T-helper 1 cell treated with Interleukin-12 subunit alpha and Interleukin-12 subunit beta and Interleukin-4 antibody, amounts not matched to agents 30 ng/mL and 1 ng/mL, for 36 hours (primary cell): ENCODE measurements around the gene DDOST. TPM values are rescaled to one million over a fixed set of nuclear protein-coding genes. Genes with fewer than 3 reads are reported as not detected.

Source experiments
- intact Hi-C: fragments of 100-400 bp; cut with micrococcal nuclease; formaldehyde crosslinking; loops from one replicate; pipeline ENCODE4 v1.15.1; 2024
- total RNA-seq: library from RNA; stranded (reverse); gene quantifications from 2 replicates; pipeline ENCODE4 v1.2.3, GENCODE V29; 2022

DDOST gene
- total RNA-seq: 181 and 196 TPM in 2 replicates

- intact Hi-C loops: loop anchor here (1.0 to 5.0 kb wide), 9 partner anchors 27 to 1791 kb away; partner anchors contain the start of genes CAPZB, EIF4G3, HP1BP3 and OTUD3
Observed at GRCh38 chr1:20661207-20662109, at the start of gene DDOST. TSS of gene DDOST (minus strand) at chr1:20661369. CDS start at chr1:20661350, 19 bp downstream.

- intact Hi-C loops: no loop called here
Observed at GRCh38 chr1:20710469-20711284, 49.5 kb upstream of the DDOST start.

- intact Hi-C loops: no loop called here
Observed at GRCh38 chr1:20709868-20710267, 48.7 kb upstream of the DDOST start.

GRCh38 chr1:20708891-20709290, 47.7 kb upstream of the DDOST start:
- intact Hi-C loops: no loop called here

GRCh38 chr1:20708057-20708456, 46.9 kb upstream of the DDOST start:
- intact Hi-C loops: no loop called here

- intact Hi-C loops: no loop called here
Observed at GRCh38 chr1:20706841-20707240, 45.7 kb upstream of the DDOST start.

GRCh38 chr1:20705203-20705755, 44.1 kb upstream of the DDOST start:
- intact Hi-C loops: no loop called here

- intact Hi-C loops: no loop called here
Observed at GRCh38 chr1:20704390-20705202, 43.4 kb upstream of the DDOST start.

- intact Hi-C loops: no loop called here
Observed at GRCh38 chr1:20703124-20703756, 42.1 kb upstream of the DDOST start.

- intact Hi-C loops: no loop called here
Observed at GRCh38 chr1:20702416-20702815, 41.2 kb upstream of the DDOST start.

- intact Hi-C loops: no loop called here
Observed at GRCh38 chr1:20701847-20702246, 40.7 kb upstream of the DDOST start.

- intact Hi-C loops: no loop called here
Observed at GRCh38 chr1:20701446-20701845, 40.3 kb upstream of the DDOST start.

- intact Hi-C loops: no loop called here
Observed at GRCh38 chr1:20700636-20701215, 39.6 kb upstream of the DDOST start.

GRCh38 chr1:20699558-20699957, 38.4 kb upstream of the DDOST start:
- intact Hi-C loops: no loop called here

GRCh38 chr1:20698195-20698910, 37.2 kb upstream of the DDOST start:
- intact Hi-C loops: no loop called here

GRCh38 chr1:20697563-20697962, 36.4 kb upstream of the DDOST start:
- intact Hi-C loops: no loop called here

- intact Hi-C loops: loop anchor here (1.0 kb wide), 3 partner anchors 35 to 499 kb away; partner anchors contain the start of gene DDOST
Observed at GRCh38 chr1:20696397-20697333, 35.5 kb upstream of the DDOST start.

- intact Hi-C loops: no loop called here
Observed at GRCh38 chr1:20695515-20695914, 34.3 kb upstream of the DDOST start.
